ENCODE measurements around the gene MTA1.

GRCh38 chr14:105476097-105476830 lies 56.6 kb downstream of the MTA1 start:
- no peak for TF ChIP-seq GATA1 (IDR thresholded peaks at IDR 0.05; ENCODE audit: low read depth, low read length)
- no peak for TF ChIP-seq POLR2A (IDR thresholded peaks at IDR 0.05; ENCODE audit: low read length)
